AG09309 (cell line): ENCODE measurements around the gene WDR27.

Experiments used
- DNase-seq: peaks from one replicate; pipeline ENCODE4 v3.0.0-alpha.2; 2010; ENCODE audit warnings: low read depth
- H3K4me3 ChIP-seq: 2 replicates; pipeline ENCODE4 v1.5.1; 2011; ENCODE audit warnings: mild to moderate bottlenecking, low read depth, low read length, moderate library complexity; ENCODE audit not compliant: control insufficient read depth
- CTCF ChIP-seq: IDR thresholded peaks from 2 replicates; pipeline ENCODE4 v1.5.1; 2011; ENCODE audit warnings: mild to moderate bottlenecking, low read depth, low read length, inconsistent platforms; ENCODE audit not compliant: insufficient read depth, control insufficient read depth; ENCODE audit errors: missing control alignments

The WDR27 gene

GRCh38 chr6:169710009-169710408 lies 8.2 kb upstream of the WDR27 start:
- no peak overlapping the region for H3K4me3 ChIP-seq
- TF ChIP-seq CTCF = no peak
- no peak for DNase-seq

- DNase-seq = no peak
- no peak overlapping the region for H3K4me3 ChIP-seq
- no peak for TF ChIP-seq CTCF
Measured at GRCh38 chr6:169709293-169709692, 7.5 kb upstream of the WDR27 start.

- no peak overlapping the region for H3K4me3 ChIP-seq
- no peak for DNase-seq
- no peak for TF ChIP-seq CTCF
Measured at GRCh38 chr6:169707772-169708171, 5.9 kb upstream of the WDR27 start.

- DNase-seq = no peak
- no peak for TF ChIP-seq CTCF
- H3K4me3 ChIP-seq = peak overlapping the region; percentile 55
Measured at GRCh38 chr6:169702840-169703246, 1.0 kb upstream of the WDR27 start.

- no peak for TF ChIP-seq CTCF
- no peak for DNase-seq
- peak overlapping the region; percentile 55 for H3K4me3 ChIP-seq
Measured at GRCh38 chr6:169701311-169701953, 397 bp downstream of the WDR27 start.

- no peak for DNase-seq
- TF ChIP-seq CTCF = peak; percentile 6
- peak overlapping the region; percentile 15; the same call in 1 of the 2 replicates for H3K4me3 ChIP-seq
Measured at GRCh38 chr6:169700296-169700695, 1.5 kb downstream of the WDR27 start.
